Choroid plexus epithelial cell (primary cell): ENCODE results near the gene MAIP1.

Experiments
- DNase-seq: peaks from one replicate; pipeline ENCODE4 v3.0.0-alpha.2; 2010; ENCODE audit warnings: low read depth
- H3K4me3 ChIP-seq: 2 replicates; pipeline ENCODE4 v1.5.1; 2011; ENCODE audit warnings: low read depth, mild to moderate bottlenecking, control low read depth, low read length, moderate library complexity
- CTCF ChIP-seq: conservative IDR thresholded peaks from 2 replicates; pipeline ENCODE4 v1.5.1; 2011; ENCODE audit warnings: low read depth, mild to moderate bottlenecking, control low read depth, inconsistent platforms, low read length, moderate library complexity

The MAIP1 gene

GRCh38 chr2:199929262-199929661, 26.1 kb upstream of the MAIP1 start:
- DNase-seq: no peak
- TF ChIP-seq CTCF: no peak
- no peak overlapping the region for H3K4me3 ChIP-seq

GRCh38 chr2:199932312-199932855, 23.0 kb upstream of the MAIP1 start:
- peak; percentile 43 for DNase-seq
- TF ChIP-seq CTCF: no peak
- no peak overlapping the region for H3K4me3 ChIP-seq

DNA sequence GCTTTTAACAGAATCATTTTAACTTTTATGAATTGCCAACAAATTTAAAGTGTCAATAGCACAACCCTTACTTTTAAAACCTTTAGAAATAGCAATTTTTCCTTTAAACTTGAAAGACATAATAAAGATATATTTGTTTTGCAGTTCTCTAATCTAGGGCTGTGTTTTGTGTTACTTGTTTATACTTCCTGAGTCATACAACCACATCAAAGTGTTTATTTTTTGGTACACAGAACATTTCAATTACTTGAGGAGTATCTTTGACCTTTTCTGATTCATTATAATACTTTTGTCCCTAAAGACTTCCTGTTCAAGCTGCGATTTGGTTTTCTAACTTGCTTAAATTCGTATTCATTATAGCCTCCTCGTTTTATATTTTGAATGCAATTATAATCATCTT, 21.9 kb upstream of the MAIP1 start:
- DNase-seq: peak; percentile 23
- TF ChIP-seq CTCF: no peak
- H3K4me3 ChIP-seq: no peak overlapping the region

GRCh38 chr2:199936554-199936953, 18.8 kb upstream of the MAIP1 start:
- TF ChIP-seq CTCF: no peak
- DNase-seq: no peak
- H3K4me3 ChIP-seq: no peak overlapping the region

DNA sequence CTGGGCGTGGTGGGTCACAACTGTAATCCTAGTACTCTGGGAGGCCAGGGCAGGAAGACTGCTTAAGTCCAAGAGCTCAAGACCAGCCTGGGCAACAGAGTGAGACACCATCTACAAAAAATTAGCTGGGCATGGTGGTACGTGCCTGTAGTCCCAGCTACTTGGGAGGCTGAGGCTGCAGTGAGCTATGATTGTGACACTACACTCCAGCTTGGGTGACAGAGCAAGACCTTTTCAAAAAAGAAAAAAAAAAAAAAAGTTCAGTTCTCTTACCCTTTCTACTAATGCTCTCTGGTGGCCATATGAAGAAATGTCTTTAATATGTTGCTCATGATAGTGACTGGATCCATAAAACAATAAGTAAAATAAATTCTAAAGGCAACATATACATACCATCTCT, 15.0 kb upstream of the MAIP1 start:
- DNase-seq: peak; percentile 55
- TF ChIP-seq CTCF: peak; percentile 38
- H3K4me3 ChIP-seq: no peak overlapping the region

- no peak for DNase-seq
- TF ChIP-seq CTCF: no peak
- H3K4me3 ChIP-seq: no peak overlapping the region
Measured at GRCh38 chr2:199943373-199943772, 12.0 kb upstream of the MAIP1 start.

- no peak for DNase-seq
- H3K4me3 ChIP-seq: no peak overlapping the region
- no peak for TF ChIP-seq CTCF
Measured at GRCh38 chr2:199946196-199946595, 9.2 kb upstream of the MAIP1 start.
